ENCODE data around the gene MBD3L5.
"Not testable (repeated sequence)": the region's sequence is repeated elsewhere in the genome, so short reads cannot be mapped to it uniquely, and the experiment has no call there.

MBD3L5 gene

GRCh38 chr19:7030278-7030677 is at the start of gene MBD3L5:
TSS of gene MBD3L5 (plus strand) at chr19:7030578. CDS start at chr19:7030612, 34 bp downstream.
- H3K27me3 ChIP-seq; H3K9ac ChIP-seq; H3K4me2 ChIP-seq; H3K36me3 ChIP-seq; H3K4me3 ChIP-seq; H4K20me1 ChIP-seq; H3K4me1 ChIP-seq; H3K27ac ChIP-seq; H3K9me3 ChIP-seq (replicated peaks in 1 of 11): not testable (repeated sequence)

- TF ChIP-seq Cebpa-rat (IDR thresholded peaks at IDR 0.05): no peak
- Histone ChIP-seq H3K4me3 (no peak overlapping the region), H3K4me2 (no peak overlapping the region), H3K9me3 (replicated peaks in 1 of 11) (peaks cover 40 to 68% (median 52%) of the 10 kb centered on the region in 11 experiments), H3K9ac (no peak overlapping the region), H3K36me3 (peaks cover 0 to 84% (median 0%) of the 10 kb centered on the region in 11 experiments; a peak in 6 of 22 replicates), H3K27me3 (no peaks in the 10 kb centered on the region), H3K4me1 (peaks cover 0 to 15% (median 9%) of the 10 kb centered on the region in 10 experiments; a peak in 12 of 20 replicates), H4K20me1 (no peaks in the 10 kb centered on the region), H3K27ac (no peak overlapping the region)
These were observed 46.9 kb upstream of the MBD3L5 start for GRCh38 chr19:6983448-6983847.

- Histone ChIP-seq H3K27me3 (no peaks in the 10 kb centered on the region), H4K20me1 (no peaks in the 10 kb centered on the region), H3K4me3 (no peak overlapping the region), H3K9me3 (replicated peaks in 1 of 11) (peaks cover 36 to 60% (median 42%) of the 10 kb centered on the region in 11 experiments), H3K9ac (no peak overlapping the region), H3K27ac (peak overlapping the region in 8 of 11 experiments; percentile 18 to 69 (median 47); a peak in 12 of 22 replicates), H3K4me1 (peaks cover 0 to 38% (median 21%) of the 10 kb centered on the region in 10 experiments; a peak in 15 of 20 replicates), H3K4me2 (peak overlapping the region in 8 of 11 experiments; percentile 15 to 82 (median 56); a peak in 13 of 22 replicates), H3K36me3 (peaks cover 0 to 48% (median 0%) of the 10 kb centered on the region in 11 experiments; a peak in 6 of 22 replicates)
- TF ChIP-seq Cebpa-rat (IDR thresholded peaks at IDR 0.05): peak in 3 of 11 experiments; percentile 5 to 66 (median 41); a peak in 4 of 22 replicates
These were observed 42.5 kb upstream of the MBD3L5 start for GRCh38 chr19:6987850-6988249.

- no peak overlapping the region for H3K4me3 ChIP-seq
- peaks cover 0 to 38% (median 21%) of the 10 kb centered on the region in 10 experiments; a peak in 15 of 20 replicates for H3K4me1 ChIP-seq
- TF ChIP-seq Cebpa-rat (IDR thresholded peaks at IDR 0.05): no peak
- H3K9ac ChIP-seq: no peak overlapping the region
- H3K27me3 ChIP-seq: no peaks in the 10 kb centered on the region
- no peaks in the 10 kb centered on the region for H4K20me1 ChIP-seq
- peak overlapping the region in 8 of 11 experiments; percentile 15 to 82 (median 56); a peak in 13 of 22 replicates for H3K4me2 ChIP-seq
- H3K27ac ChIP-seq: peak overlapping the region in 8 of 11 experiments; percentile 18 to 69 (median 47); a peak in 13 of 22 replicates
- peaks cover 0 to 44% (median 0%) of the 10 kb centered on the region in 11 experiments; a peak in 6 of 22 replicates for H3K36me3 ChIP-seq
- H3K9me3 ChIP-seq (replicated peaks in 1 of 11): peaks cover 34 to 56% (median 38%) of the 10 kb centered on the region in 11 experiments
These were observed 42.1 kb upstream of the MBD3L5 start for GRCh38 chr19:6988257-6988656.

- H4K20me1 ChIP-seq: no peaks in the 10 kb centered on the region
- H3K36me3 ChIP-seq: peaks cover 0 to 13% (median 0%) of the 10 kb centered on the region in 11 experiments; a peak in 2 of 22 replicates
- no peaks in the 10 kb centered on the region for H3K27me3 ChIP-seq
- H3K9ac ChIP-seq: no peak overlapping the region
- no peak overlapping the region for H3K27ac ChIP-seq
- no peak overlapping the region for H3K4me2 ChIP-seq
- H3K4me1 ChIP-seq: peaks cover 0 to 53% (median 14%) of the 10 kb centered on the region in 10 experiments; a peak in 13 of 20 replicates
- TF ChIP-seq Cebpa-rat (IDR thresholded peaks at IDR 0.05): no peak
- H3K9me3 ChIP-seq (replicated peaks in 1 of 11): peaks cover 5 to 38% (median 12%) of the 10 kb centered on the region in 11 experiments; a peak in 14 of 22 replicates
- H3K4me3 ChIP-seq: no peak overlapping the region
These were observed 35.3 kb upstream of the MBD3L5 start for GRCh38 chr19:6995054-6995453.

- H4K20me1 ChIP-seq: no peaks in the 10 kb centered on the region
- TF ChIP-seq Cebpa-rat (IDR thresholded peaks at IDR 0.05): no peak
- peak overlapping the region in 3 of 11 experiments; percentile 57 to 65 (median 57); a peak in 4 of 22 replicates for H3K27ac ChIP-seq
- H3K9ac ChIP-seq: peak overlapping the region in 2 of 11 experiments; percentile 54 to 59; a peak in 2 of 22 replicates
- H3K36me3 ChIP-seq: peaks cover 0 to 12% (median 0%) of the 10 kb centered on the region in 11 experiments; a peak in 2 of 22 replicates
- H3K4me3 ChIP-seq: peak overlapping the region in 2 of 10 experiments; percentile 30 to 46; a peak in 4 of 20 replicates
- peak overlapping the region in 3 of 11 experiments; percentile 59 to 94 (median 91); a peak in 5 of 22 replicates for H3K4me2 ChIP-seq
- H3K27me3 ChIP-seq: no peaks in the 10 kb centered on the region
- H3K4me1 ChIP-seq: peaks cover 0 to 59% (median 15%) of the 10 kb centered on the region in 10 experiments; a peak in 13 of 20 replicates
- peaks cover 5 to 38% (median 12%) of the 10 kb centered on the region in 11 experiments; a peak in 14 of 22 replicates for H3K9me3 ChIP-seq (replicated peaks in 1 of 11)
These were observed 33.6 kb upstream of the MBD3L5 start for GRCh38 chr19:6996810-6997209.

- H3K9me3 ChIP-seq (replicated peaks in 1 of 11): peaks cover 5 to 38% (median 12%) of the 10 kb centered on the region in 11 experiments; a peak in 14 of 22 replicates
- peak overlapping the region in 2 of 10 experiments; percentile 30 to 46; a peak in 4 of 20 replicates for H3K4me3 ChIP-seq
- no peaks in the 10 kb centered on the region for H4K20me1 ChIP-seq
- H3K36me3 ChIP-seq: peaks cover 0 to 12% (median 0%) of the 10 kb centered on the region in 11 experiments; a peak in 2 of 22 replicates
- peak overlapping the region in 5 of 11 experiments; percentile 31 to 94 (median 59); a peak in 10 of 22 replicates for H3K4me2 ChIP-seq
- peaks cover 0 to 69% (median 15%) of the 10 kb centered on the region in 10 experiments; a peak in 13 of 20 replicates for H3K4me1 ChIP-seq
- H3K27ac ChIP-seq: peak overlapping the region in 3 of 11 experiments; percentile 57 to 65 (median 57); a peak in 5 of 22 replicates
- no peaks in the 10 kb centered on the region for H3K27me3 ChIP-seq
- H3K9ac ChIP-seq: peak overlapping the region in 3 of 11 experiments; percentile 28 to 59 (median 54); a peak in 5 of 22 replicates
- TF ChIP-seq Cebpa-rat (IDR thresholded peaks at IDR 0.05): no peak
These were observed 32.5 kb upstream of the MBD3L5 start for GRCh38 chr19:6997679-6998445.

- Histone ChIP-seq H3K4me3 (no peak overlapping the region; a peak in 1 of 20 replicates), H3K9ac (peak overlapping the region in 3 of 11 experiments; percentile 72 to 75 (median 73); a peak in 4 of 22 replicates), H3K9me3 (replicated peaks in 1 of 11) (peaks cover 5 to 35% (median 10%) of the 10 kb centered on the region in 11 experiments; a peak in 14 of 22 replicates), H3K4me2 (peak overlapping the region in 5 of 11 experiments; percentile 69 to 94 (median 86); a peak in 10 of 22 replicates), H3K4me1 (peaks cover 0 to 70% (median 15%) of the 10 kb centered on the region in 10 experiments; a peak in 13 of 20 replicates), H3K27me3 (no peaks in the 10 kb centered on the region), H4K20me1 (no peaks in the 10 kb centered on the region), H3K36me3 (peaks cover 0 to 7% (median 0%) of the 10 kb centered on the region in 11 experiments; a peak in 2 of 22 replicates), H3K27ac (peak overlapping the region in 4 of 11 experiments; percentile 66 to 92 (median 88); a peak in 8 of 22 replicates)
- no peak for TF ChIP-seq Cebpa-rat (IDR thresholded peaks at IDR 0.05)
These were observed 30.4 kb upstream of the MBD3L5 start for GRCh38 chr19:6999933-7000332.
